B cell (primary cell): ENCODE data around the gene EHD4.

Experiments
- CTCF ChIP-seq: fragments of 200-600 bp; IDR thresholded peaks from one replicate; pipeline ENCODE4 v1.8.0; 2022; ENCODE audit warnings: antibody characterized with exemption, mild to moderate bottlenecking
- EZH2 ChIP-seq: IDR thresholded peaks from 2 replicates; pipeline ENCODE4 v1.6.1; 2012; ENCODE audit warnings: borderline replicate concordance, low read depth, mild to moderate bottlenecking, moderate library complexity, low read length; ENCODE audit not compliant: insufficient read depth, poor library complexity, severe bottlenecking

- TF ChIP-seq CTCF: no peak
- TF ChIP-seq EZH2: no peak
Measured at GRCh38 chr15:41866872-41867579, 105.3 kb downstream of the EHD4 start.
